B cell (primary cell): Measurements from ENCODE around the gene CYTH3. TPM values are rescaled to one million over a fixed set of nuclear protein-coding genes. Genes with fewer than 3 reads are reported as not detected.

Experiments
- ATAC-seq: fragments of 200-7000 bp; cut with Tn5 transposase; one replicate; pipeline ENCODE4 v1.10.0; 2021; ENCODE audit warnings: low read depth, mild to moderate bottlenecking, moderate number of reproducible peaks, moderate library complexity
- CTCF ChIA-PET: fragments of 350-600 bp; sonication (Branson Sonifier 250); formaldehyde crosslinking; loops from one replicate; lab custom pipeline; 2021; ENCODE audit warnings: antibody characterized with exemption, inconsistent platforms; lab: Charles Lee
- POLR2A ChIA-PET: fragments of 350-600 bp; sonication (Branson Sonifier 250); formaldehyde crosslinking; loops from one replicate; lab custom pipeline; 2021; ENCODE audit warnings: antibody characterized with exemption; lab: Charles Lee
- DNase-seq: peaks from one replicate; pipeline ENCODE4 v3.0.0; 2013
- H2AFZ ChIP-seq: 2 replicates; pipeline ENCODE4 v1.6.1; 2012; ENCODE audit warnings: mild to moderate bottlenecking, low read depth, low read length; ENCODE audit not compliant: insufficient read depth, poor library complexity, severe bottlenecking
- H3K27ac ChIP-seq, 2 donors: 1 replicate in 1 of 2; 2 replicates in 1 of 2; pipeline ENCODE4 v1.5.1; 2012 to 2013; ENCODE audit warnings: low read length in 2 of 2, mild to moderate bottlenecking in 2 of 2, moderate library complexity in 1 of 2
- H3K27me3 ChIP-seq, 4 experiments: fragments of 200-600 bp in 1 of 4; sonication (generic) in 1 of 4; replicated peaks in 1 of 4; 1 replicate in 2 of 4; 2 replicates in 2 of 4; pipeline versions ENCODE4 v1.6.1 to v1.7.0; 2013 to 2016; ENCODE audit warnings: low read length in 3 of 4, mild to moderate bottlenecking in 2 of 4, mixed read lengths in 1 of 4, moderate library complexity in 1 of 4; ENCODE audit not compliant: insufficient read depth in 4 of 4, control insufficient read depth in 3 of 4; ENCODE audit errors: control extremely low read depth in 1 of 4
- H3K36me3 ChIP-seq, 2 experiments: replicated peaks in 1 of 2; 1 replicate in 1 of 2; 2 replicates in 1 of 2; pipeline versions ENCODE4 v1.6.1 to v1.7.1; 2013; ENCODE audit warnings: low read length in 1 of 2; ENCODE audit not compliant: insufficient read depth in 2 of 2, control insufficient read depth in 1 of 2; ENCODE audit errors: control extremely low read depth in 1 of 2, extremely low read depth in 1 of 2
- H3K4me1 ChIP-seq, 2 donors: fragments of 200-600 bp in 1 of 2; sonication (generic) in 1 of 2; 1 replicate in 1 of 2; 2 replicates in 1 of 2; pipeline versions ENCODE4 v1.5.1 to v1.6.1; 2013 to 2017; ENCODE audit warnings: low read length in 2 of 2; ENCODE audit not compliant: control insufficient read depth in 2 of 2, insufficient read depth in 2 of 2
- H3K4me2 ChIP-seq: replicated peaks from 2 replicates; pipeline ENCODE3; 2012; ENCODE audit warnings: mild to moderate bottlenecking, low read depth, low read length; ENCODE audit not compliant: poor library complexity, severe bottlenecking
- H3K4me3 ChIP-seq, 5 experiments: fragments of 200-600 bp in 1 of 5; sonication (generic) in 1 of 5; 1 replicate in 3 of 5; 2 replicates in 2 of 5; pipeline versions ENCODE4 v1.5.1 to v1.7.0; 2011 to 2016; ENCODE audit warnings: low read length in 4 of 5, mild to moderate bottlenecking in 4 of 5, low read depth in 2 of 5, control low read depth in 1 of 5, moderate library complexity in 1 of 5; ENCODE audit not compliant: insufficient read depth in 1 of 5; ENCODE audit errors: control extremely low read depth in 1 of 5, extremely low read depth in 1 of 5
- H3K79me2 ChIP-seq: fragments of 200-600 bp; sonication (generic); one replicate; pipeline ENCODE4 v1.6.0; 2016; ENCODE audit warnings: low read length; ENCODE audit not compliant: control insufficient read depth, insufficient read depth
- H3K9ac ChIP-seq: fragments of 200-600 bp; sonication (generic); 2 replicates; pipeline ENCODE4 v1.6.1; 2017; ENCODE audit warnings: mild to moderate bottlenecking, low read length, moderate library complexity
- H3K9me3 ChIP-seq, 3 donors: one replicate each; pipeline versions ENCODE4 v1.6.1 to v1.7.1; 2013; ENCODE audit warnings: low read length in 2 of 3; ENCODE audit not compliant: control insufficient read depth in 2 of 3, insufficient read depth in 1 of 3; ENCODE audit errors: control extremely low read depth in 1 of 3
- H4K20me1 ChIP-seq: 2 replicates; pipeline ENCODE4 v1.6.0; 2012; ENCODE audit warnings: mild to moderate bottlenecking, low read length; ENCODE audit not compliant: insufficient read depth, control insufficient read depth, poor library complexity, severe bottlenecking
- H3K27ac Mint-ChIP-seq: one replicate; pipeline ENCODE4 v1.8.0; 2021; ENCODE audit warnings: mixed read lengths
- H3K27me3 Mint-ChIP-seq: one replicate; pipeline ENCODE4 v1.8.0; 2021; ENCODE audit warnings: mixed read lengths
- H3K4me1 Mint-ChIP-seq: one replicate; pipeline ENCODE4 v1.8.0; 2021; ENCODE audit warnings: mixed read lengths
- H3K4me3 Mint-ChIP-seq: one replicate; pipeline ENCODE4 v1.8.0; 2021; ENCODE audit warnings: mixed read lengths
- H3K9me3 Mint-ChIP-seq: one replicate; pipeline ENCODE4 v1.8.0; 2022; ENCODE audit warnings: mixed read lengths; ENCODE audit not compliant: insufficient read depth
- EZH2 ChIP-seq: IDR thresholded peaks from 2 replicates; pipeline ENCODE4 v1.6.1; 2012; ENCODE audit warnings: borderline replicate concordance, low read depth, mild to moderate bottlenecking, moderate library complexity, low read length; ENCODE audit not compliant: insufficient read depth, poor library complexity, severe bottlenecking
- WGBS: methylation state at CpG from one replicate; pipeline ENCODE4 v1.1.5; 2013; ENCODE audit warnings: missing lambda C conversion rate; ENCODE audit not compliant: insufficient coverage; 5-methylcytosine and 5-hydroxymethylcytosine counted together
- intact Hi-C: fragments of 100-400 bp; cut with micrococcal nuclease; formaldehyde crosslinking; loops from one replicate; pipeline ENCODE4 v1.10.0; 2022
- polyA plus RNA-seq: library from polyadenylated mRNA; depleted of rRNA; stranded (reverse); fragments of >200 nt; gene quantifications from 2 replicates; pipeline ENCODE4 v1.2.3, GENCODE V29; 2012
- total RNA-seq, 2 donors: library from RNA; stranded (reverse); fragments of 120-200 nt in 1 of 2; gene quantifications; 1 replicate in 1 of 2; 2 replicates in 1 of 2; pipeline versions ENCODE4 v1.2.3 to v1.2.4, GENCODE V29; 2013 to 2022
- TF ChIP-seq, protein P1 (sequence below): fragments of 200-600 bp; IDR thresholded peaks from one replicate; pipeline ENCODE4 v1.8.0; 2022; ENCODE audit warnings: antibody characterized with exemption, mild to moderate bottlenecking

CYTH3 gene
- total and polyA plus RNA-seq, 2 donors (not counting 1 experiment from before 2014, with no cell fraction given), result 5.2 to 11.3 TPM

DNA sequence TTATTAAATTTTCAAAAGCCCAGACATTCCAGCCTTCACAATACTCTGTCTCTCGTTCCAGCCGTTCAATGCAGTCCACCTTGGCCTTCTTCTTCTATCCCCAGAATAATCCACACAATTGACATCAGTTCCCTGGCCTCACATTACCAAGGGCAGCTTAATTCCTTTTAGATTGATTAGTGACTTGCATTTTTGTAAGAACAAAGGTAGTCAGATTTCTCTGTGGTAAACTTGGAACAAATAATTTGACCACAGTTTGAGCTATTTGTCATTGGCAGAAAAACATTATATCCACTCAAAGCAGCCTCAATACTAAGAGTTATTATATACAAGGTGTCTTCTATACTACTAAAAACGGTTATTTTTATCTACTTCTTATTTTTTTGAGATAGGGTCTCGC is 5.1 kb upstream of the CYTH3 start:
- H2AFZ ChIP-seq, result no peak overlapping the region

DNA sequence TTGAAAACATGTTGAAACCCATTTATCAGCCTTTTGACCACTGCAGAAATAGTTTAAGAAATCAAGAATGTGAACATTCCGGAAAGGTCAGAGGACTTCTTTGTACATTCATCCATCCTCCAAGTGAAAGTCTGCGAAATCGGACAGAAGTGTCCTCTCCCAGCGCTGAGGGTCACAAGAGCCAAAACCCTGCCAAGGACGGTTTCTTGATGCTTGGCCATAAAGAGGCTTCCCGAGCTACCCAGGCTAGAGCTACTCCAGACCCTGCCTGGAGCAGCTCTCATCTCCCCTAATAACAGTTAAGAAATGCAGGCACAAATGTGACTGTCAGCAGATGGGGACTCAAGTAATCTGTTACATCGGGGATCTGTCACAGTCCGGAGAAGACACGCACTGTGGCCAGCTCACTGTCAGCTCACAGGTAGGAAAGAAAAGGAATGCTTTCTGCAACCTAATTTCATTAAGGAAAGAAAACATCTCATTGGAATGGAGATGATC is 4.5 kb upstream of the CYTH3 start:
- Mint-ChIP-seq H3K4me3 (no peak overlapping the region), H3K27ac (no peak overlapping the region), H3K9me3 (no peaks in the 10 kb centered on the region), H3K27me3 (peaks cover 11% of the 10 kb centered on the region), H3K4me1 (peaks cover 5% of the 10 kb centered on the region)
- H3K79me2 ChIP-seq, result peaks cover 4% of the 10 kb centered on the region
- intact Hi-C loops, result no loop called here
- H4K20me1 ChIP-seq, result no peaks in the 10 kb centered on the region
- ChIA-PET CTCF (interaction anchor here (0.6 kb wide), 1 partner anchor 31 kb away, joined by 3 read pairs; no protein-coding TSS in a partner anchor), POLR2A (no interaction called here)
- H3K27ac ChIP-seq, result no peak overlapping the region
- DNase-seq, result no peak
- TF ChIP-seq, protein P1, sequence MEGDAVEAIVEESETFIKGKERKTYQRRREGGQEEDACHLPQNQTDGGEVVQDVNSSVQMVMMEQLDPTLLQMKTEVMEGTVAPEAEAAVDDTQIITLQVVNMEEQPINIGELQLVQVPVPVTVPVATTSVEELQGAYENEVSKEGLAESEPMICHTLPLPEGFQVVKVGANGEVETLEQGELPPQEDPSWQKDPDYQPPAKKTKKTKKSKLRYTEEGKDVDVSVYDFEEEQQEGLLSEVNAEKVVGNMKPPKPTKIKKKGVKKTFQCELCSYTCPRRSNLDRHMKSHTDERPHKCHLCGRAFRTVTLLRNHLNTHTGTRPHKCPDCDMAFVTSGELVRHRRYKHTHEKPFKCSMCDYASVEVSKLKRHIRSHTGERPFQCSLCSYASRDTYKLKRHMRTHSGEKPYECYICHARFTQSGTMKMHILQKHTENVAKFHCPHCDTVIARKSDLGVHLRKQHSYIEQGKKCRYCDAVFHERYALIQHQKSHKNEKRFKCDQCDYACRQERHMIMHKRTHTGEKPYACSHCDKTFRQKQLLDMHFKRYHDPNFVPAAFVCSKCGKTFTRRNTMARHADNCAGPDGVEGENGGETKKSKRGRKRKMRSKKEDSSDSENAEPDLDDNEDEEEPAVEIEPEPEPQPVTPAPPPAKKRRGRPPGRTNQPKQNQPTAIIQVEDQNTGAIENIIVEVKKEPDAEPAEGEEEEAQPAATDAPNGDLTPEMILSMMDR, result no peak
- no peak for TF ChIP-seq EZH2
- H3K27me3 ChIP-seq, result peaks cover 0 to 2% (median 0%) of the 10 kb centered on the region in 4 experiments
- 97% methylated on average over 9 of the region's 9 CpGs for WGBS
- no peak overlapping the region for H3K9ac ChIP-seq
- ATAC-seq, result no peak
- no peaks in the 10 kb centered on the region for H3K36me3 ChIP-seq
- H3K9me3 ChIP-seq, result no peaks in the 10 kb centered on the region
- H3K4me3 ChIP-seq, result no peak overlapping the region
- no peak overlapping the region for H3K4me2 ChIP-seq
- H2AFZ ChIP-seq, result no peak overlapping the region
- peaks cover 5 to 7% of the 10 kb centered on the region in 2 donors for H3K4me1 ChIP-seq

More for the DNA sequence above, 5.1 kb upstream of the CYTH3 start:
- no CpG with 5 or more reads among the region's 4 CpGs for WGBS
- no peak for ATAC-seq
- Mint-ChIP-seq H3K4me1 (peaks cover 5% of the 10 kb centered on the region), H3K27ac (no peak overlapping the region), H3K9me3 (no peaks in the 10 kb centered on the region), H3K27me3 (peaks cover 11% of the 10 kb centered on the region), H3K4me3 (no peak overlapping the region)
- Histone ChIP-seq H3K79me2 (peaks cover 4% of the 10 kb centered on the region), H3K9ac (no peak overlapping the region), H3K4me1 (peaks cover 5 to 7% of the 10 kb centered on the region in 2 donors), H3K4me3 (no peak overlapping the region), H4K20me1 (no peaks in the 10 kb centered on the region), H3K27me3 (peaks cover 0 to 2% (median 0%) of the 10 kb centered on the region in 4 experiments), H3K36me3 (no peaks in the 10 kb centered on the region), H3K4me2 (no peak overlapping the region), H3K9me3 (no peaks in the 10 kb centered on the region), H3K27ac (no peak overlapping the region)
- intact Hi-C loops, result no loop called here
- ChIA-PET POLR2A (no interaction called here), CTCF (no interaction called here)
- TF ChIP-seq, protein P1, result no peak
- no peak for TF ChIP-seq EZH2
- DNase-seq, result no peak
